MG63 (cell line): Measurements from ENCODE around the gene CST9L. TPM values are rescaled to one million over a fixed set of nuclear protein-coding genes. Genes with fewer than 3 reads are reported as not detected.
"Not testable (repeated sequence)": the region's sequence is repeated elsewhere in the genome, so short reads cannot be mapped to it uniquely, and the experiment has no call there.

ENCODE experiments used
- DNase-seq: peaks from one replicate; pipeline ENCODE4 v3.0.0-alpha.2; 2020
- H3K27me3 ChIP-seq: fragments of 250-450 bp; sonication (Bioruptor Pico); 2 replicates; pipeline ENCODE4 v1.5.1; 2020; ENCODE audit warnings: mild to moderate bottlenecking, moderate library complexity
- H3K36me3 ChIP-seq: fragments of 250-450 bp; sonication (Bioruptor Pico); 2 replicates; pipeline ENCODE4 v1.5.1; 2020; ENCODE audit warnings: mild to moderate bottlenecking, moderate library complexity
- H3K4me3 ChIP-seq: fragments of 250-450 bp; sonication (Bioruptor Pico); 2 replicates; pipeline ENCODE4 v1.5.1; 2020; ENCODE audit warnings: mild to moderate bottlenecking, moderate library complexity
- H3K9me3 ChIP-seq: fragments of 250-450 bp; sonication (Bioruptor Pico); 2 replicates; pipeline ENCODE4 v1.5.1; 2020; ENCODE audit warnings: mild to moderate bottlenecking, moderate library complexity
- total RNA-seq: library from RNA; depleted of rRNA; stranded (reverse); fragments of >200 nt; shearing (Covaris generic); gene quantifications from 2 replicates; pipeline ENCODE4 v1.2.3, GENCODE V29; 2014; ENCODE audit warnings: low replicate concordance

The CST9L gene
- total RNA-seq, 1 experiment from 2014 or later: not detected

- no peak for DNase-seq
These were observed 27.7 kb upstream of the CST9L start for GRCh38 chr20:23595941-23596340.

GRCh38 chr20:23588434-23589403, 20.4 kb upstream of the CST9L start:
- H3K9me3 ChIP-seq: no peaks in the 10 kb centered on the region
- H3K36me3 ChIP-seq: no peaks in the 10 kb centered on the region
- DNase-seq: no peak
- no peaks in the 10 kb centered on the region for H3K27me3 ChIP-seq
- no peak overlapping the region for H3K4me3 ChIP-seq

More at GRCh38 chr20:23595941-23596340, 27.7 kb upstream of the CST9L start:
- Histone ChIP-seq H3K36me3 (no peaks in the 10 kb centered on the region), H3K9me3 (no peaks in the 10 kb centered on the region), H3K27me3 (no peaks in the 10 kb centered on the region), H3K4me3 (no peak overlapping the region)

- DNase-seq: no peak
- Histone ChIP-seq H3K4me3 (no peak overlapping the region), H3K36me3 (no peaks in the 10 kb centered on the region), H3K9me3 (no peaks in the 10 kb centered on the region), H3K27me3 (no peaks in the 10 kb centered on the region)
These were observed 19.3 kb upstream of the CST9L start for GRCh38 chr20:23587631-23588030.

GRCh38 chr20:23586735-23587525, 18.6 kb upstream of the CST9L start:
- DNase-seq: no peak
- H3K27me3 ChIP-seq: no peaks in the 10 kb centered on the region
- H3K9me3 ChIP-seq: no peaks in the 10 kb centered on the region
- H3K36me3 ChIP-seq: no peaks in the 10 kb centered on the region
- no peak overlapping the region for H3K4me3 ChIP-seq

GRCh38 chr20:23585808-23586734, 17.8 kb upstream of the CST9L start:
- Histone ChIP-seq H3K36me3 (no peaks in the 10 kb centered on the region), H3K4me3 (no peak overlapping the region), H3K27me3 (no peaks in the 10 kb centered on the region), H3K9me3 (no peaks in the 10 kb centered on the region)
- DNase-seq: no peak

- DNase-seq: no peak
- H3K9me3 ChIP-seq: no peaks in the 10 kb centered on the region
- no peaks in the 10 kb centered on the region for H3K27me3 ChIP-seq
- H3K4me3 ChIP-seq: no peak overlapping the region
- H3K36me3 ChIP-seq: no peaks in the 10 kb centered on the region
These were observed 17.1 kb upstream of the CST9L start for GRCh38 chr20:23585449-23585807.

- no peak overlapping the region for H3K4me3 ChIP-seq
- no peaks in the 10 kb centered on the region for H3K27me3 ChIP-seq
- no peaks in the 10 kb centered on the region for H3K9me3 ChIP-seq
- DNase-seq: no peak
- H3K36me3 ChIP-seq: no peaks in the 10 kb centered on the region
These were observed 16.3 kb upstream of the CST9L start for GRCh38 chr20:23584434-23585199.

GRCh38 chr20:23583526-23583925, 15.2 kb upstream of the CST9L start:
- DNase-seq: no peak
- Histone ChIP-seq H3K9me3 (no peaks in the 10 kb centered on the region), H3K27me3 (no peaks in the 10 kb centered on the region), H3K36me3 (no peaks in the 10 kb centered on the region), H3K4me3 (no peak overlapping the region)

GRCh38 chr20:23582293-23582692, 14.0 kb upstream of the CST9L start:
- H3K9me3 ChIP-seq: no peaks in the 10 kb centered on the region
- no peaks in the 10 kb centered on the region for H3K27me3 ChIP-seq
- H3K4me3 ChIP-seq: no peak overlapping the region
- H3K36me3 ChIP-seq: no peaks in the 10 kb centered on the region
- no peak for DNase-seq

- not testable (repeated sequence) for H3K36me3 ChIP-seq, H3K9me3 ChIP-seq, H3K4me3 ChIP-seq, H3K27me3 ChIP-seq, DNase-seq
These were observed 13.5 kb upstream of the CST9L start for GRCh38 chr20:23581833-23582232.

GRCh38 chr20:23574977-23575376, 6.7 kb upstream of the CST9L start:
- DNase-seq: no peak
- no peak overlapping the region for H3K4me3 ChIP-seq
- H3K9me3 ChIP-seq: no peaks in the 10 kb centered on the region
- H3K36me3 ChIP-seq: no peaks in the 10 kb centered on the region
- no peaks in the 10 kb centered on the region for H3K27me3 ChIP-seq

- Histone ChIP-seq H3K4me3 (no peak overlapping the region), H3K36me3 (no peaks in the 10 kb centered on the region), H3K27me3 (no peaks in the 10 kb centered on the region), H3K9me3 (no peaks in the 10 kb centered on the region)
- DNase-seq: no peak
These were observed 2.0 kb upstream of the CST9L start for GRCh38 chr20:23570178-23570760.

GRCh38 chr20:23569570-23569969, 1.3 kb upstream of the CST9L start:
- H3K4me3 ChIP-seq: no peak overlapping the region
- no peaks in the 10 kb centered on the region for H3K9me3 ChIP-seq
- DNase-seq: no peak
- H3K36me3 ChIP-seq: no peaks in the 10 kb centered on the region
- H3K27me3 ChIP-seq: no peaks in the 10 kb centered on the region

GRCh38 chr20:23568971-23569330, 667 bp upstream of the CST9L start:
- DNase-seq: no peak
- no peaks in the 10 kb centered on the region for H3K27me3 ChIP-seq
- H3K36me3 ChIP-seq: no peaks in the 10 kb centered on the region
- H3K4me3 ChIP-seq: no peak overlapping the region
- H3K9me3 ChIP-seq: no peaks in the 10 kb centered on the region

- no peaks in the 10 kb centered on the region for H3K27me3 ChIP-seq
- H3K9me3 ChIP-seq: no peaks in the 10 kb centered on the region
- H3K36me3 ChIP-seq: no peaks in the 10 kb centered on the region
- H3K4me3 ChIP-seq: no peak overlapping the region
- no peak for DNase-seq
These were observed 1.9 kb downstream of the CST9L start for GRCh38 chr20:23566199-23566932.
